NCI-H1436 (cell line): ENCODE results near the gene NEDD8.

ENCODE experiments used
- DNase-seq: peaks from one replicate; lab custom pipeline; 2025; lab: John Stamatoyannopoulos, UW

The NEDD8 gene

GRCh38 chr14:24263848-24264247, 31.7 kb upstream of the NEDD8 start:
- DNase-seq, result no peak

DNA sequence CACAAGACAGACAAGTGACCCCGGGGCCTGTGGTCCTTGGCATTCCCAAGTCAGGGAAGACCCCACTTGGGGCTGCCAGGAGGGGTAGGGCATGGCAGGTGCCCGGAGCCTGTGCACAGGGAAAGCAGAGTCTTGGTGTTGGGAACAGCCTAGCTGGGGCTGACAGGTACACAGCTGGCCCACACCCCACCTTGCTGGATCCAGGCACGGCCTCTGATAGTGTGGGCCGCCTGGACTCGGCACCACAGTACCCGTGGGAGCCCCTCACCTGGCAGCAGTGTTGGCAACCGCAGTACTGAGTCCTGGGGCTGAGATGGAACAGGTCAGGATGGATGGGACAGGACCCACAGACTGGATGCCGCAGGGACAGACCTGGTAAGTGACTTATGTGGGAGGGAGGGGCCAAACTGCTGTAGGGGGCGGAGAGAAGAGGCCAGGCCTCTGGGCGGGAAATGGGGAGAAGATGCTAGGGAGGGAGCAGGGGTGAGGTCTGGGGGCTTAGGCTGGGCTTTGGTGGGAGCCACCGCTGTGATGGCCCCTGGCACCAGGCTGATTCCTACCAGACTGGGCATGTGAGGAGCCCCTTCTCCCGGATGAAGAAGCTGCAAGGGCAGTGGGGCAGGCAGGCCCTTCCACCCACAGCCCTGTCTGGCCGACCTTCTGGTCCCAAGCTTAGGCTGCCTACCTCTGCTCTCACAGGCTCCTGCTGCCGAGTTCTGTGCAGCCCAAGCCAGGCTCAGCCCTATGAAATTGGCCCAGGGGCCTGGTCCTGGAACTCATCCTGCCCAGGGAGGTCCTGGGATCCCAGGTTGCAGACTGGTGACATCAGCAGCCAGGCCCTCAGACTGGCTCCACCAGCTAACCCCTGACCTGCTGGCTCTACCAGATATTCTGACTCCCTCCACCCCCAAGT, 30.9 kb upstream of the NEDD8 start, which contains the start of gene TGM1:
Gene TGM1 (minus strand): TSS at position 357 of the 913 bp plus-strand sequence. CDS start 825 bp downstream, outside the sequence.
- DNase-seq, result no peak

DNA sequence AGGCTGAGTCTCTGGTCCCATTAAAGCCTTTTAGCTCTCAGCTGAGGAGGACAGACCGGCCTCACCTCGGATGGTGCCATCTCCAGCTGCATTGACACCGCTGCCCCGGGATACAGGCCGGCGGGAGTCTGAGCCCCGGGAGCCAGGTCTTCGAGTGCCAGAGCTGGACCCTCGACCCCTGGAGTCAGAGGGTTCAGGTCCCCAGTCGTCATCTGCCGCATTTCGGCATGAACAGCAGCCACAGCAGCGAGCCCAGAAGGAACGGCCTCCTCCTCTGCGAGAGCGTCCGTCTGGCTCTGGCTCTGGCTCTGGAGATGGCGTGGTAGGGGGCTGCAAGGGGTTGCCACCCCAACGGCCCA, 29.8 kb upstream of the NEDD8 start:
- no peak for DNase-seq

DNA sequence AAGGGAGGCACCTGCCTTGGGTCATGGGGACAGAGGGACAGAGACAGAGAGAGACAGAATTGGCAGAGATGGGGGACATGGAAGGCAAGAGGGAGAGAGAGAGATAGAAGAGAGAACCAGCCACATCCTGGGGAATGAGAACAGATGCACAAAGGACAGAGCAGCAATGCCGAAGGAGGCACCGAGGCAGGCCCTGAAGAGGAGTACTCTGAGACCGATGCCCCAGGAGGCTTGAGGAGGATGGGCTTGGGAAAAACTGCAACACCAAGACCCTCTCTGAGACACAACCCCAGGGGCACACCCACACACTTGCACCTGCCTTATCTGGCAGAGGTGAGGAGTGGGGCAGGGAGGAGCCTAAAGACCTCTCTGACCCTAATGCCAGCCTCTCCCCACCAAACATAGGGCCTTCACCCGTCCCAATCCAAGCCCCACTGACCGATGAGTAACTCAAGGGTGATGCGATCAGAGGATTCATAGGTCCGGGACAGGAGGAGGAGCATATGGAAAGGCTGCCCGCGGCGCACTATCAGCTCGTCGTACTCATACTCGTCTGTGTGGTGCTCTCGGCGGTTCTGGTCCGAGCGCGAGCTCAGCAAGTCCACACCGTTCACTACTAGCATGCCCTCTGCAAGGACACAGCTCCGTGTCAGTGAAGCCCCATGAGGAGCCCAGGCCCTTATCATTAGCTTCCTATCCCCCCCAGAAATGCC, 29.2 kb upstream of the NEDD8 start:
- DNase-seq, result no peak

GRCh38 chr14:24260780-24261157, 28.6 kb upstream of the NEDD8 start:
- DNase-seq, result no peak

DNA sequence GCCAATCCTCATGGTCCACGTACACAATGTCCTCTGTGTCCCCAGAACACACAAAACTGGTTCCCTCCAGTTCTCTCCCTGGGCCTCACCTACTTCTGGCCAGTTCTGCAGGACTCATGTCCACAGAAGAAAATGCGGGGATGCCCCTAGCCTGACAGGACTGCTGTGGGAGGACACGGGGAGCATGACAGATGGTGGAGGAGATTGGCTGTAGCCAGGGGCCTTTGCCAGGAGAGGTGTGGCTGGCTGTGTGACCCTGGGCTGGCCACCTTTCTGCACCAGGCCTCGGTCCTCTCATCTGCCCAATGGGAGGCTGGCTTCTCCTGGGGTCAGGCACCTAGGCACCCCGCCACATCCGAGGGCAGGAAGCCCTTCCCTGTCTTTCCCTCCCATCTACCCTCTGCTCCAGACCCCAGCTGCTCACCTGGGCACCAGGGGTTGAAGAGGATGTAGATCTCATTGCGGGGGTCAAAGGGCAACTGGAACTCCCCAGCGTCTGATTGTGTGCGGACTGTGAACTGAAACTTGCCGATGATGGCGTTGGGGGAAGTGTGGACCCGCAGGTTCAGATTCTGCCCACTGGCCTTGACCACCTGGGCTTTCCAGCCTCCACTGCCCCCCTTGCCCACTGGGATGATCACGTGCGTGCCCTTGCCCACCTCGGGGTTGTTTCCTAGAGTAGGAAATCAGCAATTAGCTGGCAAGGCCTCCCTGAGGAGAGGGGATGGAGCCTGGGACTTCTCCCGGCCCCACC, 28.0 kb upstream of the NEDD8 start:
- DNase-seq, result no peak

- DNase-seq, result no peak
Observed at GRCh38 chr14:24259282-24260025, 27.3 kb upstream of the NEDD8 start.

GRCh38 chr14:24258548-24259265, 26.5 kb upstream of the NEDD8 start:
- DNase-seq, result no peak

GRCh38 chr14:24258119-24258518, 26.0 kb upstream of the NEDD8 start:
- DNase-seq, result no peak

DNA sequence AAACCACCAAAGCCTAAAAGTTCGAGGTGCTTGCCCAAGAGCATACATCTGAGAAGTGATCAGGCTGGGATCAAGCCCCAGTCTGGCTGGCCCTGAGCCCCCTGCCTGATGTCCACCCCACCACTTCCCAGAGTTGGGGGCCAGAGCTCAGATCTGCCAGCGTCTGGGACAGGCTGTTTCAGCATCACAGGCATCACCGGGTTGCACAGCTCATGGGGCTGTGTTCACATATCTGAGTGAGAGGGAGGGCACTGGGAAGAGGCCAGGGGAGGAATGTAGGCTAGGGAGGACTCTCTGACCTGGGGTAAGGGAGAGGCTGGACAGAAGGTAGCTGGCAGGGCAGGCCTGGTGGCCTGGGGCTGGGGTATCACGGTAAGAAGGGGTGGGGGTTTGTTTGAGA, 24.8 kb upstream of the NEDD8 start:
- no peak for DNase-seq

GRCh38 chr14:24255931-24256711, 24.0 kb upstream of the NEDD8 start:
- DNase-seq, result no peak

- no peak for DNase-seq
Observed at GRCh38 chr14:24255438-24255837, 23.3 kb upstream of the NEDD8 start.

- DNase-seq, result no peak
Observed at GRCh38 chr14:24254630-24255392, 22.6 kb upstream of the NEDD8 start.

- no peak for DNase-seq
Observed at GRCh38 chr14:24253936-24254335, 21.8 kb upstream of the NEDD8 start.

DNA sequence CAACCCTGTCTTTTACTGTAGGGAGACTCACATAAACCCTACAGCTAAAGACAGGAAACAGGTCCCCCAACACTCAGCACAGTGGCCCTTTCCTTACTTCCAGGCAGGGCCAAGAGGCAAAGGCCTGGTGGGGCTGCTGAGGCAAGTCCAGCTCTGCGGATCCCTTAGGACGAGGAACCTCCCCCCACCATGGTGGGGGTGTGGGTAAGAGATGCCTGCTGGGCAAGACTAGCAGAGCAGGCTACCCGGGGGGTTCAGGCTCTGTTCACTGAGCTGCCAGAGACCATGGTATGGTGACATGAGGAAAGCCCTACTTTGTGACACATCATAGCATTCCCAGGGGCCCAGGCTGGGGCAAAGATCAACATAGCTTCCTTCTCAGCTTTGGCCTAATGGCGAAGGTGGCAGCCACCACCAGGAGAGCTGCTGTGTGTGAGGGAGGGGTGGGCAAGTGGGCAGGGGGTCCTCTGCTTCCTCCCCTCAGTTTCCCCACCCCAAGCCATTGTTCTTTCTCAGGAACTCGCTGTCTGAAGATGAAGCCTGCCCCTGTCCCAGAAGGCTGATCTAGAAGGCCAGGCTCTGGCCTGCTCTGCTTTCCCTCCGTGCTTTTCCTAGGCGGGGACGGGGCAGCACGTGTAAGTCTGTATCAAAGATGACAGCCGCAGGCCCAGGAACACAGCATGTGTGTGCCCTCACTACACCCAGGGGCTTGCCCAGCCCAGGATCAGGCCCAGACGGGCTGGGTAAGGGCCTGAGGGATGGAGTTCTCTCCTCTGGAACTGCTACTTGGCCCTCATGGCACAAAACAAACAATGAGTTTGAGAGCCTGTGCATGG, 20.3 kb upstream of the NEDD8 start:
- no peak for DNase-seq

DNA sequence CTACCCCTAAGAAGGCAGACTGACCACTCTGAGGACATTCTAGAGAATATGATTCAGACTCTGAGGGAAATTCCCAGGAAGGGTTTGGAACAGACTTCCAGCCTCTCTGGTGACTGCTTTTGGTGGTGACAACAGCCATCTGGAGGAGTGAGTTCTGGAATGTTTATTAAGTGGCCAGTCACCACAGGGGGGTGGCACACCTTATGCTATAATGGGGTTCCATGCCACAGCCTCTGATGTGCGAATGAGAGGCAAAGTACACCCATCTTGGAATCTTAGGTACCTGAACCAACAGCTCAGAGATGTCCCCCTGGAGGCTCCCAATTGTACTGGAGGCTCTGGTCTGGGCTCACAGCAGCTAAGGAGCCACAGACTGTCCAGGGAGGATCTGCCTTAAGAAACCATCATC, 19.7 kb upstream of the NEDD8 start:
- DNase-seq, result no peak

DNA sequence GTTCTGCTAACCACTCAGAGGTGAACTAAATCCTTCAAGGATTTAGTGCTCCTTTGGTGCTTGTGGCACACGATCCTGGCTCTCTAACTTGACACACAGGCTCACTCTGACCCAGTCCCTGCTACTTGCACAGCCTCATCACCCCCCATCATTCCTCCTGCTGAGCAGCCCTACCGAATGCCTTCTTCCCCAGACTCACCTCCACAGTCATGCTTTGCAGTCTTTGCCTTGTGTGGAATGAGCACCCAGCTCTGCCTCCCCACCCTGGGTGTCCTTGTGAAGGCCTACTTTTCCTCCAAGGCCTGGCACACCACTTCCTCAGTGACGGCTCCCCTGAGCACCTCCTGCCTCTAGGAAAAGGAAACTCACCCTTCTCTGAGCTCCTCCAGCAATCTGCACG, 18.2 kb upstream of the NEDD8 start:
- DNase-seq, result no peak

- DNase-seq, result no peak
Observed at GRCh38 chr14:24249230-24250021, 17.3 kb upstream of the NEDD8 start.
